ENCODE data around the gene MYO10.
"Not testable (repeated sequence)": the region's sequence is repeated elsewhere in the genome, so short reads cannot be mapped to it uniquely, and the experiment has no call there.

The MYO10 gene

DNA sequence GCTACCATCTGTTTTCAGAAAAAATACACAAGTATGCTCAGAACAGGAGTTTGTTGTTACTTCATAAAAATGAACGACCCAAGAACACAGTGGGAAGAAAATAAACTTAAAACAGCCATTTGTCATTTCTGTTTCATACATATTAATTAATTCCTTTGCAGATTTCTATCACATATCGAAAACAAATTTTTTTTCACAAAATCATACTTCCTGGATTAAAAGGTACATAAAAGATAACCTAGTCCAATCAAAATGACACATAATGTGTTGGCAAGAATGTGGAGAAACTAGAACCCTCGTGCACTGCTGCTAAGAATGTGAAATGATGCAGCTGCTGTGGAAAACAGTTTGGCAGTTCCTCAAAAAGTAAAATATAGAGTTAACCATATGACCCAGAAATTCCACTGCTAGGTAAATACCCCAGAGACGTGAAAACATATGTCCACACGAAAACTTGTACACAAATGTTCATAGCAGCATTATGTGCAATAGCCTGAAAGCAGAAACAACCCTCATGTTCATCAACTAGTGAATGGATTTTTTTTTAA lies 46.0 kb downstream of the MYO10 start:
- no peak for DNase-seq (ENCODE audit: insufficient read length, low spot score)
- FAIRE-seq, result no peak

DNA sequence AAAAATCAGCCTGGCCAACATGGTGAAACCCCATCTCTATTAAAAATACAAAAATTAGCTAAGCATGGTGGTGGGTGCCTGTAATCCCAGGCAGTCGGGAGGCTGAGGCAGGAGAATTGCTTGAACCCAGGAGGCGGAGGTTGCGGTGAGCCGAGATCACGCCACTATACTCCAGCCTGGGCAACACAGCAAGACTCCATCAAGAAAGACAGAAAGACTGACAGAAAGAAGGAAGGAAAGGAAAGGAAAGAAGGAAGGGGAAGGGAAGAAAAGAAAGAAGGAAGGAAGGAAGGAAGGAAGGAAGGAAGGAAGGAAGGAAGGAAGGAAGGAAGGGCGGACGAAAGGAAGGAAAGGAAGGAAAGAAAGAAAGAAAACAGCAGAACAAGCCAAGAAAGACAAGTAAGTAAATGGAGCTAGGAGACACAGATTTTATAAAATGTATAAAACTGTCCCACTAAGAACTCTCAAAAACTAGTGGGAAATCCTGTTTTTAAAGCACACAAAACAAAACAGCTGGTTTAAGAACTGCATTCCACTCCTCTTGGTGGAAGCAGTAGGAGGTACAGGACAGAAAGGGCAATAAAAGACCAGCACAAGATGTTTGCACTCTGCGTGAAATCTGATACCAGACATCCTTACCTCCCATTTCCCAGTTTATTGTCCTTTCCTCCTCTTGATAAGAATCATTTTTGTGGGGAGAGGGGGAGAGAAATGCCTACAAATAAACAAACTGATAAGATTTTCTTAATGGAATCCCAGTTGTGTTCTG lies 46.7 kb downstream of the MYO10 start:
- DNase-seq (ENCODE audit: insufficient read length, low spot score) (peak; percentile 60), FAIRE-seq (no peak)

DNA sequence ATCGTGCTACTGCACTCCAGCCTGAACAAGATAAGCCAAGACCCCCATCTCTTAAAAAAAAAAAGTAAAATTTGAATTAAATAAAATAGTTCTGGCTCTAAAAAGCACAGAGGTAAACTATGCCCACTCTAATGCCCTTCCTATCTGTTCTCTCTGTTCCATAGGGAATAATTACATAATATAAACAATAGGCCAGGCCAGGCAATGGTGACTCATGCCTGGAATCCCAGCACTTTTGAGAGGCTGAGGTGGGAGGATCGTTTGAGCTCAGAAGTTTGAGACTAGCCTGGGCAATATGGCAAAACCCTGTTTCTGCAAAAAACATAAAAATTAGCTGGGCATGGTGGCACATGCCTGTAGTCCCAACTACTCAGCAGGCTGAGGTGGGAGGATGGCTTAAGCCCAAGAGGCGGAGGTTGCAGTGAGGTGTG lies 47.4 kb downstream of the MYO10 start:
- FAIRE-seq, result no peak
- no peak for DNase-seq (ENCODE audit: insufficient read length, low spot score)

DNA sequence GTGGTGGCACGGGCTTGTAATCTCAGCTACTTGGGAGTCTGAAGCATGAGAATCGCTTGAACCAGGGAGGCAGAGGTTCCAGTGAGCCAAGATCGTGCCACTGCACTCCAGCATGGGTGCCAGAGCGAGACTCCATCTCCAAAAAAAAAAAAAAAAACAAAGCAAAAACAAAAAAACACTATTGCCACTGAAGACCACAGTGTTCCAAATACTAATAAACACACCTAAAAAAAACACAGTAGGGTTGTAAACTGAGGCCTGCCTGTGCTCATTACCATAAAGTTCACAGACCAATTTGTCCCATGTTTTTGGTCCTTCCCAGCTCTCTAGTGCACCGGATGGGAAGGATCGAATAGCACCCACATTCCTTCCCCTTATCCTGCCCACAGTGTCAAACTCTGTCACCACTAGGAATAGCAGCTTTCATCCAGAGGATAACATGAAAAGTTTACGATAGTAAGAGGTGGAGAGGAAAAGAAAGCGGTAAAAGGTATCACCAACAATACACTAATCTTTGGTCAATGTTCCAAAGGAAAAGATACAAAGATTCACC lies 49.2 kb downstream of the MYO10 start:
- FAIRE-seq (no peak), DNase-seq (ENCODE audit: insufficient read length, low spot score) (no peak)

DNA sequence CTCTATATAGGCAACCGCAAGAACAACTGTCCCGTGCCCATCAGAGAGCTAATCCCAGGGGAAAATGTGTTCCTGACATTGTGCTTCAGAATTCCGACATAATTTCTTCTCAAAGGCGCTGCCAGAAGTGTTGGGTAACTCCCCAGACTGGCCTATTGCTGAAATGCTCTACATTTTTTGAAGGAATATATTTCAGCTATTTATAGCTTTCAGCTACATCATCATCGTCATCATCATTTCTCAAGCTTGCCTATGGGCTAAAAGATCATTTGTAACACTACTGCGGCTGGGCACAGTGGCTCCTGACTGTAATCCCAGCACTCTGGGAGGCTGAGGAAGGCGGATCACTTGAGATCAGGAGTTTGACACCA lies 49.7 kb downstream of the MYO10 start:
- FAIRE-seq, result no peak
- DNase-seq (ENCODE audit: insufficient read length, low spot score), result no peak

DNA sequence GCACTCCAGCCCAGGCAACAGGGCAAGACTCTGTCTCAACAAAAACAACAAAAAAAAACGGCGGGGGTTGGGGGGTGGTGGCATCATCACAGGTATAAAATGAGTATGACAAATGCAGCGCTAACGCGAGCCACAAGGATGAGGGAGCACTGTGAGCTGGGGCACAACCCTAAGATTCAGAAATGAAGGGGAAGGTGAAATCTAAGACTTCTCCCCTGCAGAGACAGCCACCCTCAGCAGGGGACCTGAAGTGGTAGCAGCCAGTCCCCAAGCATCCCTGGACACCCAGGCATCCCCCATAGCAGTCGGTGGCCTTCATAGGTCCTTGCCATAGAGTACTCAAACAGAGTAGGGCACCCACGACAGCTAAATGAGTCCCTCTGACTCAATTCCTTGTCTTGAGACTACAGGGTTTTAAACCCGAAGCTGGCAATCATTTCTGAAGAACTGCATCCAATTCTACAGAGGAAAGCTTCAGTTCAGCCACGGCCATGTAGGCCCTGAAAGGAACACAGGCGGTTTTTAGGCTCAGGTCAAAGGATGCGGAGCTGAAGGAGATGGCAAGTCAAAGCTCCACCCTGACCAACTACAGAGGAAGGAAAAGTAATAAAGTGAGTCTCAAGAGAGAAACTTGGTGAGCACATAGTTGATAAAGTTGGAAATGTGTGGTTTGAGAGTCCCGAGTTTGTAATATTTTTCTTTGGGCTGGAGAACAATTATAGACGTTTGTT lies 50.3 kb downstream of the MYO10 start:
- DNase-seq (ENCODE audit: insufficient read length, low spot score) (no peak), FAIRE-seq (no peak)

DNA sequence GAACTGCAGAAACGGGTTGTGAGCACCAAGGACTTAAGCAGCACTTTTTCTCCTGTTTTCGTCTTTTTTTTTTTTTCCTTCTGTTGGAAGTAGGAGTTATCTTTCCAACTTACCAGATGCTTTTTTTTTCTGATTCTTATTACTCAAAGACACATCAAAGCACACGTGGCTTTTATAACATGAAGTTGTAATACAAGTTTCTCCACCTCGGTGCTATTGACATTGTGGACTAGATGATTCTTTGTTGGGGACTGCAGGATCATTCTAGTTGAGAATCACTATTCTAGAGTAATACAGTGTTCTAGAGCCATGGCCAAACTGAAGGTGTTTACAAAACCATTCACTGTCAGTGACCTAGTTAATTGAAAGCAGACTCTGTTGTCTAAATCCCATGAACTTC lies 51.5 kb downstream of the MYO10 start:
- FAIRE-seq, result no peak

DNA sequence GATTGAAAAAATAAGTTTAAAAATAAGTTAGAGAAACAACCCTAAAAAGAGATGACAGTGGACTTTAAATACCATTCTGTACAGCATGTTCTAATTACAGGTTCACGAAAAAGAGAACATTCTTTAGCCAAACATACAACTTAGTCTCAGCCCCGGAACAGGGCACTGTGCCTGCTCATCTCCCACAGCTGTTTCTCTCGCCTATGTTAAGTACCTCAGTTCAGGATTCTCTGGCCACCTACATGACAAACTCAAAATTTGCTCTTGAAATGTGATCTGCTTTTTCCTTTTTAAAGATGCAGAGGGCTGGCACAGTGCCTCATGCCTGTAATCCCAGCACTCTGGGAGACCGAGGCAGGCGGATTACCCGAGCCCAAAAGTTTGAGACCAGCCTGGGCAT lies 52.3 kb downstream of the MYO10 start:
- FAIRE-seq (no peak), DNase-seq (ENCODE audit: insufficient read length, low spot score) (no peak)

More for the DNA sequence above, 51.5 kb downstream of the MYO10 start:
- DNase-seq (ENCODE audit: insufficient read length, low spot score), result no peak

DNA sequence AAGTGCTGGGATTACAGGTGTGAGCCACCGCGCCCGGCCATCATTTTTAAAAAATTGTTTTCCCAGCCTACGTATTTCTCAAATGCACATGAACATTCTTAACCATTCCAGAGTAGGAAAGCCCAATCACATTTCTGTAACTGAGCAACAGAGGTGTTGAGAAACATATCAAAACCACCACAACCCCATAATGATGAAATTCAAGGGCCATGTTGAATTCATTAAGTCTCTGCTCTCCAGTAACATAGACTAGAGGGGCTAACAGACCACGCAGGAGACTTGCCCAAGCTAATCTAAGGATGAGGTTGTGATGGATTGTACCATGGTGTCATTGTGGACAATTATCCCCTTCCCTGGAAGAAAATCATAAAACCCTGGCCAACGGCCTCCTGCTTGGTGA lies 52.9 kb downstream of the MYO10 start:
- no peak for FAIRE-seq

DNA sequence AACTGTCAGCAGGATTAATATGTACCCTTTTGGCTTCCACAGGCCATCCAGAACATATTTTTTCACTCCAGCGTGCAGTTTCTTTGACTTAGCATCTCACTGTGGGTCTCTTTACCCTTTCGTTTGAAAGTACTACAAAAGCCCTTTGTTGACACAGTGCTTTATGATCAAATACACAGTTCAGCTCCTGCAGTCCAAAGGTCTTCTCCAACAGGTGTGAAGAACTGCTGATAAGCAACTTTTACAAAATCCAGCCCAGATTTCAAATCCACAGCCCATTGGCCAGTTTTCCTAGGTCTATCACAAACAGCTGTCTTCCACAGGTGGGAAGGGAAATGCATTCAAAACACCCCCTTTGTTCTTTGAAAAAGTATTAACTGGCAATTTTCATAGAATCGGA lies 54.8 kb downstream of the MYO10 start:
- DNase-seq (ENCODE audit: insufficient read length, low spot score) (no peak), FAIRE-seq (no peak)

More for the DNA sequence above, 52.9 kb downstream of the MYO10 start:
- DNase-seq (ENCODE audit: insufficient read length, low spot score), result no peak

DNA sequence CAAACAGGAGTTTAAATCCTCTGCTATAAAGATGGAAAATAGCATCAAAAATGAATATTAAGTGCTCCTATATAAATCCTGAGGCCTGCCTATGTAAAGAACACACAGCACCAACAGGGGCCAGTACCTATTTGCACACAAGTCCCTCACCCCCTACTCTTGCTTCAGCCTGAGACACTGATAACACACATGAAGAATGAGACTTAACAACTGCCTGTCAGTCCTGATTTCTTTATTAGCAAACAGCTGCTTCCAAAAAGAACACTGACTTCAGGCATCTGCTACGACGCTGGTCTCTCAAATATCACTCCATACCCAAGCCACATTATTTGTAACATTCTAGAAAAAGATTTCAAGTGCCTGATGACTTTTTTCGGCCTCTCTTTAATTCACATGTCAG lies 55.5 kb downstream of the MYO10 start:
- FAIRE-seq (no peak), DNase-seq (ENCODE audit: insufficient read length, low spot score) (no peak)

DNA sequence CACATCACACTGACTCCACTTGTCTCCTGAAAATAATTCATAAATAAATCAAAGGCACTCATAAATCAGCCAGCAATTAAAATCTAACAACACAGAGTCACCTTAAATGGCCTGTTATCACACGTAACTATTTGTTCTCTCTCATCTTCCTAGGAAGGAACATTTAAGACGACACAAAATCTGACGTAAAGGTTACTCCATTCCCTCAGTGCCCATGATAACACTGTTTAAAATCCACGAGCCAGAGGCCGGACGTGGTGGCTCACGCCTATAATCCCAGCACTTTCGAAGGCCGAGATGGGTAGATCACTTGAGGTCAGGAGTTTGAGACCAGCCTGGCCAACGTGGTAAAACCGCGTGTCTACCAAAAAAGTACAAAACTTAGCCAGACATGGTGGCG lies 56.4 kb downstream of the MYO10 start:
- DNase-seq (ENCODE audit: insufficient read length, low spot score) (no peak), FAIRE-seq (peak; percentile 57)

DNA sequence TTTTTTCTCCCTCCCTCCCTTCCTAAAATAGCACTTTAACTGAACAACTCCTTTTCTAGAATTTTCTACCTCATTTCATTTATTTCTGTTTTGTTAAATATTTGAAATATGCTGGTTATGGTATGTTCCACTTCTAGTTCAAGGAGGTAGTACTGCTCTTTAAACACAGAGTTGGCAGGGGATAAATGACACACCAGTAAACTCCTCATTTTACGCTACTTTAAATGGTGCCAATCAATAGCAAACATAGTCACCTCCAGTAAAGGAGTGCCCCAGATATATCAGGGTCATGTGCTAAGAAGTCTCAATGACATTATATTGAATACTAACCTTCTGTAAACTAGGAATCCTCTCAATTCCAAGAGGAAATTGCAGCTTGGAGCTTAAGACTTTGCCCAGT lies 56.9 kb downstream of the MYO10 start:
- no peak for FAIRE-seq
- no peak for DNase-seq (ENCODE audit: insufficient read length, low spot score)

DNA sequence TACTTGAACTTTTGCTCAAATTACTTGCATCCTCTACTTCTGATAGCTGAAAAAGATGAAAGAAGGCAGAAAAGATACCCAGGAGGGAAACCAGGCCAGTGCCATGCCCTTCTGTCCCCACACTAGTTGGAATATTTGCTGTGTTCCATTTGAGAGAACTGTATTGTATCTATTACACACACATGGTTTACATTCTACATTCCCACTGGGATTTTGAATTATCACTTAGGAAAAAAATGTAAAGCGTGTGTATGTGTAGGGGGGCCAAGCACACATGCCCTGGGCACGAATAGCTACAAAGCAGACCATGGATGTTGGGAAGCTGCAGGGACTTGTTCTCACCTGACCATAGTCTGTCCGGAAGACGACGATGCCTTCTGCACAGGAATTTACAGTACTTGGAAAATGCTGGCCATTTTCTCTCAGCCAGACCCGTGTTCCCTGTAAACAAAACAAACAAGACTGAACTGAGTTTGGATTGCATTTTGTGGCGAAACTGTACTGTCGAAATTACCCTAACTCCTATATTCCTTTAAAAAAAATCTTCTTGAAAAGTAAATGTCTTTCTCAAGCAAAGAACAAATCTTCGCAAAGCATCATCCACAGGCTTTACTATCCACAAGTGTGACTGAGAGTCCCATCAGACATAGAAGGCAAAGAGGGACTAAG lies 58.7 kb downstream of the MYO10 start:
- FAIRE-seq, result no peak
- no peak for DNase-seq (ENCODE audit: insufficient read length, low spot score)

DNA sequence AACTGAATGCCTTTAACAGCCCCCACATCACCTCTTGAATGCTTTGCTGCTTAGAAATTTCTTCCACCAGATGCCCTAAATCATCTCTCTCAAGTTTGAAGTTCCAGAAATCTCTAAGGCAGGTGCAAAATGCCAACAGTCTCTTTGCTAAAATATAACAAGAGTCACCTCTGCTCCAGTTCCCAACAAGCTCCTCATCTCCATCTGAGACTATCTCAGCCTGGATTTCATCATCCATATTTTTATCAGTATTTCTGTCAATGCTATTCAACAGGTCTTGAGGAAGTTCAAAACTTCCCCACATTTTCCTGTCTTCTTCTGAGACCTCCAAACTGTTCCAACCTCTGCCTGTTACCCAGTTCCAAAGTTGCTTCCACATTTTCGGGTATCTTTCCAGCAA lies 61.7 kb downstream of the MYO10 start:
- not testable (repeated sequence) for FAIRE-seq

DNA sequence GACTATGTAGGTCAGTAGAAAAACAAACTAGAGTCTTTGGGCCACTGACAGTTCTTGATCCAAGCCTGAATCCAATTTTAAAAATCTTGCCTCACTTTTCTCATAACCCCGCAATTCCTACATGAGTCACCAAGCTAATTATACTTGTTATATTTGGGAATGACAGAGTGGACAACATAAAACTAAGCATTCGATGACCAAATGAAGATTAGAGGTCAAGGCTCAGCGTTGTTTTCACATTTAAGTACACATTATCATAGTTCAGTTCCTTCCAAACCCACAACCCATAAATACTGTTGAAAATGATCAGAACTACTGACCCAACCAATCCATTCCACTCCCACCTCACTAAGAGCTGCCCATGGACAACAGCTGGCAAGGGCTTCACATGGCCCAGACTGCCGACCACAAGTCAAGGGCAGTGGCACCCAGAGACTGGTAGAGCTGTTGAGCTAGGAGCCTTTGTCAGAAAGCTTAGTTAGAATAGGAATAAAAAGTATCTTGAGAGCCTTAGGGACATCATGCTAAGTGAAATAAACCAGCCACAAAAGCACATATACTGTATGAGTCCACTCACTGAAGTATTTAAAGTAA lies 64.2 kb downstream of the MYO10 start:
- DNase-seq (ENCODE audit: insufficient read length, low spot score) (no peak), FAIRE-seq (peak; percentile 64)

More for the DNA sequence above, 61.7 kb downstream of the MYO10 start:
- DNase-seq (ENCODE audit: insufficient read length, low spot score), result not testable (repeated sequence)

DNA sequence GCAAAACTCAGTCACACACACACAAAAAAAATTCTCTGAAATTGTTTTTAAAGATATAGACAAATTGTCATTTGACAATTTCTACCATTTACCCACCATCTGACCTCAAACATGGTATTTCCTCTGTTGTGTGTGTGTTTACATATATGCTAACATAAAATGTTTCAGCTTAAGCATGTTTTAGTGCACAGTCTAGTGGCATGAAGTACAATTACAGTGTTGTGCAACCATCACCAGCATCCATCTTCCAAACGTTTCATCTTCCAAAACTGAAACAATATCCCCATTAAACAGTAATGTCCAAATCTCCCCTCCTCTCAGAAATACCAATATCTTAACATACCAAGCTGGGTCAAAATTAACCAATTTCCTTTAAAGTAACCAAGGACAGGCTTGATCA lies 65.2 kb downstream of the MYO10 start:
- DNase-seq (ENCODE audit: insufficient read length, low spot score) (no peak), FAIRE-seq (peak; percentile 77)

DNA sequence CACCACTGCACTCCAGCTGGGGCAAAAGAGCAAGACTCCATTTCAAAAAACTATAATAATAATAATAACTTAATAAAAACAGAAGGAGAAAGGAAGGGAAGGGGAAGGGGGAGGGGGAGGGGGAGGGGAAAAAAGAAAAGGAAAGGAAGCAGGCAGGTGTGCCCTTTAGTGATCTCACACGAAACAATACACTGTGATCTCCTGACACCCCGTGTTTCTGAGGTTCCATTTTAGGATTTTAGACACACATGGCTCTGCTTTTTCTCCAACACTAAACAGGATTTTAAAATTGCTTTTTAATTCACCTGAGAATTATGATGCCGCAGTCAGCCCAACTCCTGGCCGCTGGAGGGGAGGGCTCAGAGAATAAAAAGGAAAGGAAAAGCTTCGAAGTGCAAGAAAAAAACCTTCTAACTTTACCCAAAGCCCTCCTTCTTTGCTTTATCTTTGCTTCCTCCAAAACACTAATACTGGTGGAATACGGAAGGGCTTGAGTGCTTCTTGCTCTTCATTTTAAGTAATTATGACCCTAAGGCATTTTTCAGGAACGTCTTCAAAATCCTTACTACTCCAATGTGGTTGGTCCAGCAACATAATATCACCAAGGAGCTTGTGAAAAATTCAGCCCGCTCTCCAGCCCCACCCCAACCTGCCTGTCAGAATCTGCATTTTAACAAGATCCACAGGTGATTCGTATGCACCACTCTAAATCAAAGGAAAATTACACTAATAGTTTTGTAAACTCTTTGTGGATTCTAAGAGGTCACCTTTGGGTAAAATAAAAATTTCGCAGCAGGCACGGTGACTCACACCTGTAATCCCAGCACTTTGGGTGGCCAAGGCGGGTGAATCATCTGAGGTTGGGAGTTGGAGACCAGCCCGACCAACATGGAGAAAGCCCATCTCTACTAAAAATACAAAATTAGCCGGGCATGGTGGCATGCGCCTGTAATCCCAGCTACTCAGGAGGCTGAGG lies 66.0 kb downstream of the MYO10 start:
- DNase-seq (ENCODE audit: insufficient read length, low spot score) (no peak), FAIRE-seq (no peak)

DNA sequence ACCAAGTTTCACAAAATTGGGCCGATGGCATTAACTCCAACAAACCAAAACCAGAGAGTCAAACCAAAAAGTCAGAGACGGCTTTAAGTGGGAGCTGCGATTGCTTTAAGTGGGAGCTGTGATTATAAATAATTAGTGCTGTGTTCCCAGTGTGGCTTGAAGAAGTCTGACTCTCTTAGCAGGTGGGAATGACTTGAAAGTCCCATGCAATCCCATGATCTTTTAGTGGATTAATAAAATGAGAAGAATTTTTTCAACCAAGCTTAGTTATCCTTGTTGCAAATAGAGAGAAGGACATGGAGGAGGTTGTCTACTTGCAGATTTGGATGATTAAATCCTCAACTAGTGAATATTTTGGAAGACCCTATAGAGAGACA lies 68.5 kb downstream of the MYO10 start:
- DNase-seq (ENCODE audit: insufficient read length, low spot score) (no peak), FAIRE-seq (no peak)

All from HTR-8/SVneo (cell line).